Stimulated activated CD4-positive, alpha-beta T cell treated with anti-CD3 and anti-CD28 coated beads, Interleukin-1b, Interleukin-23, amount 100 ng/mL, for 1 hour (primary cell): ENCODE results near the gene MAGI1.

ENCODE experiments used
- DNase-seq, 2 donors: peaks; one replicate each; pipeline ENCODE4 v3.0.0-alpha.2; 2020; ENCODE audit warnings: low read depth in 2 of 2

MAGI1 gene

DNA sequence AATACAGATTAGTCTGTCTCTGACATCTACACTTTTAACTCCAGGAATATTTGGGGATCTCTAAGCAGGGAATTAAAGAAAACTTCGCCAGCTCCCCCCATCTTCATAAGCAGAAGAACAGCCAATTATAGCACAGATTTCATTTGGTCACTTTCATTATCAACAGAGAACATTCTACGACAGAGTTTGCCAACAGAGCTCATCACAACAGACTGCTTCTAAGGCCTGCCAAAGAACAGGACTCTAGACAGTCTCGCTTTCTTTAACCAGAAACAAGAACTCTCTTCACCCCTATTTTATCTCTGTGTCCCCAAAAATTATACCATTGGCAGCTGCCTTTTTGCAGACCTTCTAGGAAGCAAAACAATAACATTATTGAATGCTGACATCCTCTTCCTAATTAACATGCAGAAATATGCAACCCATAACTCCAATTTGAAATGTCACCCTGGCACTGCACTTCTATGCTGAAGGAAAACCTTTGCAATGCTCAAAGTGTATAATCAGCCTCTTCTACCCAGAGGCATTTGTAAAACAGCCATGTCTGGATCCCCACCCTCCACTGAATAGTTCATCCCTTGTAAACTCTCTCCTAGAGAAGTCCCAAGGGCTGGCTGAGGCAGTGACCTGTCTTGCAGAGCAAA is 552.8 kb downstream of the MAGI1 start:
- no peak for DNase-seq

DNA sequence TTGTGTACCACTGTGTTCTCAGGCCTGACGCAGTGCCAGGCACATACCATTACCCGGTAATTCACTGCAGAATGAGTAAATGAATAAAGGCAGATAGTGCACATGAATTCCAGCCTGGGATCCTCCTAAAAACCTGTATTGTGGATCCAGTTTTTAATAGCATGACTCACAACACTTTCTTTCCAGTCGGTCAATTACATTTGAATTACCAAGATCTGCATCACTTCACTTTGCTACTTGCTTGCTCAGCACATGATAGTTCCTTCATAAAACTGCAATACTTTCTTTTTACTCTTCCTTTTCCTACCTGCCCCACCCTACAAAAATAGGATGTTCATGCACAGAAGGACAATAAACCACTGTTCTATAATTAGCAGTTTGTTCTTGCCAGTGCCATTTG is 553.8 kb downstream of the MAGI1 start:
- DNase-seq, result no peak

DNA sequence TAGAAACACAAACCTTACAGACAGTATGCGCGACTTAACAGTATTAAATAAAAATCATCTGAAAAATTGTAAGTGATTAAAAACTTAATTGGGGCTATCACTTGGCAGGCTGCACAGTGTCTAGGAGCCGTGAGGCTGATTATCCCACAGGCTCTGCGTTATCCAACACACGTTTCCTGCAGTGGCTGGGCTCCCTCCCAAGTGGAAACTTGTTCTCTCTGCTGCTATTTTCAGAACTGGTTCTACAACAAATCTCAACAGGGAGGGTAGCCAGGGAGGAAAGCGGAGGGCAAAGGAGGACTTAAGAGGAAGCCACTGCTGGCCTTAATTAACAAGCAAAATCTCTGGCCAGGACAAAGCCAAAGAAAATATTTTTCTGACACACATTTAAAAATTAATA is 555.2 kb downstream of the MAGI1 start:
- no peak for DNase-seq

DNA sequence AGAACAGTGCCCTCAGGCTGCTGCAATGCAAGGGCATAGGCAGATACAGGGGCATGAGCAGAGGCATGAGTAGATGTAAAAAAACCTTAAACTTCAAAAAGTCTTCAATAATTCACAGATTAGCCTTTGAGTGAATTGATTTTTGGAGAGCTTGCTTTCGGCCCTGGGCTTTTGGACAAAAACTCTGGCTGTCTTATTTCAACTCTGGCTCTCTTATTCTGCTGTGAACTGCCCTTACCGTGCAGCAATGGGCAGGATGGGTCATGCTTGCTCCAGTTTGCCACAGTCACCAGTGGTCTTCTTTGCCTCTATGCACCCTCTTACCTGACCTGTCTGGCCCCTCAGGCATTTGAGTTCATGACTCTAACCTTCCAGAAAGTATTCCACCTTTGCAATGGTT is 555.7 kb downstream of the MAGI1 start:
- DNase-seq, result no peak

DNA sequence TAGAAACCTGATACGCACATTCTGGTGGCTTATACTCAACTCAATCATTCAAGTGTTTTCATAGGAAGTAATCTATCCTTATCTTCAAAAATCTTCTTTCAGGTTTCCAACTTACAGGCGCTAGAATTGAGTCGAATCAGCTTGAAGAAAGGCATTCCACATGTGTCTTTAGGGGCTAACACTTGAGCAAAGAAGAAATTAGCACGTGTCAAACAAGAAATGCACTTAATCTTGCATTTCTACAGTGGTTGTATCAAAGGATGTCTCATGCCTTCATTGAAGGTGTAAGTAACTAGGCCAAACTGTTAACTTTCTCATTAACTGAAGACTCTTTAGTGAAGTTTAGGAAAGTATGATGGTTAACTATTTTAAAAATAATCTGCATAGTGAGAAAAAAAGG is 557.6 kb downstream of the MAGI1 start:
- no peak for DNase-seq

DNA sequence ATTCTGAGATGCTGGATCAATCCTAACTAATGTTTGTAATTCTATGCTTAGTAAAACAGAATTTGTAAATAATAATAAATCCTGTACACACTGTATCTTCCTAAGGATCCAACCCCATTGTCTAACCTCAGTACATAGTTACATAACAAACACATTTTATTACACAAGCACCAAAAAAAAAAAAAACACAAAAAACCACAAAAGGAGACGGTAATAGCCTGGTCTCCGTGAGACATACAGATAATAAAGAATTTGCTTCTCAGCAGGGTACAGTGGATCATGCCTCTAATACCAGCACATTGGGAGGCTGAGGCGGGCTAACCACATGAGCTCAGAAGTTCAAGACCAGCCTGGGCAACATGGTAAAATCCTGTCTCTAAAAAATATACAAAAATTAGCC is 558.7 kb downstream of the MAGI1 start:
- DNase-seq, result no peak

DNA sequence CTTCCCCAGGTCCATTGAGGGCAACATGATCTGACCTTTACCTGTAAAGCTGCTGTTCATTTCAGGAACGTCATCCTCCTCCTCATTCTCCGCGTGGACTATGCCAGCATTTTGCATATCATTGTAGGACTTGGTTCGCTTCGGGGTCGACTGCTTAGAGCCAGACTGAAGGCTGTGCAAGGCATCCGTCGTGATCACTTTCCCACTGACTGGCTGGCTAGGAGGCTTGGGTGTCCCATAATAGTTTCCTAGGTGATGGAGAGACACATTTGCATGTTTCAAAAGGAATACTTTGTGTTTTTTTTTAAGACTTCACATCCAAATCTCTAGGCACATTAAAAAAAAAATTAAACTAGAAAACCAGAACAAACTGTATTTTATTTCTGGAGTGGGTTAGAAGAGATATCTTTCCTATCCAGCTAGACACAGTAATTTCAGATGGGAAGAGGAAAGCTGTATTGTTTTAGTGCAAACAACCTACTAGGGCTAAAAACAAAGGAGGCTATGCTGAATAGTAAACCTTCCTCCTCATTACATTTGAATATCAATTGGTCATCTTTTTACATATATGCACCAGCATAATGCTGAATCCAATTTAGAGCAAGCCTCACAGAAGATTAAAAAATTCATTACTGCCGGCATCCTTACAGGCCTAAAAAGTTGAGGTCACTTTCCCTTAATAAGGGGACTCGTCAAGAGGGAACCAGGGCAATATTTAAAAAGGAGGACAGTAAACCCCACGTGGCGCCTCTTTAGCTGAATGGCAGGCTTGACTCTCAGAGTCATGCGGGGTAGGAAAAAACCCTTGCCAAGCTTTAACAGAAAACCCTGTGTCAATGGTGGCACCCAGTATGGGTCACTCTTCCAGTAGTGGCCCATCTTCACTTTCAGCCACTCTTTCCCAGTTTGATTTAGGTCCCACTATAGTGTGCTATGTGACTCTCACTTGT is 559.9 kb downstream of the MAGI1 start:
- no peak for DNase-seq

DNA sequence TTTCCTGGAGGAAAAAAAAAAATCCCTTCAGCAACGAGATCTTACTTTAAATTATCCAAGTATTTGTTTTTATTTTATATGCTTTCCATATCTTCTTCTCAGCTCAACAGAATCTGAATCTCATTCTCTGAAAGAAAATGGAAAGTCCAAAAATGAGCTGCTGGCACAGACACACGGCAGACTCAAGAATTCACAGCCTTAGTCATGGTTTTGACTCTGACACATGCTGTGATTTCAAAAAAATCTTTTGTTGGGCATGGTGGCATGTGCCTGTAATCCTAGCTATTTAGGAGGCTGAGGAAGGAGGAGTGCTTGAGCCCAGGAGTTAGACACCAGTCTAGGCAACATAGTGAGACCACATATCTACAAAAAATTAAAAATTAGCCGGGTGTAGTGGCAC is 565.0 kb downstream of the MAGI1 start:
- no peak for DNase-seq

DNA sequence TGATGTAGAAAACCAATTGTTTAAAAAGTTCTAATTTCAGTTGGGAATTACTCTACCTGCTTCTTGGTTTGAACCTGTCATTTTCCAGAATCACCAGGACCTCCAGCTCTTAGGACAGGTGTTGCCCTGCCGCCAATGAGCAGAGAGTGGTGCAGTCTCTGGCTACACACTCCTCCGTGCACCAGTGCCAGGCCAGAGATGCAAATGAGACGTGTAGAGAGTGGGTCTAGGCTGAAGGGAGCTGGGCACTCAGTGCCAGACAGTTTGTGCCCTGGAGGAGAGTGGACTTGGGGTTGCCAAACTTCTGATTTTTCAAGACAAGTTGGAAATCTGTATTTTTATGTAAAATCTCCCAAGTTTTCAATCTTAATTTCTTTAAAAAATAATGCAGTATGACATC is 566.2 kb downstream of the MAGI1 start:
- DNase-seq, result no peak

DNA sequence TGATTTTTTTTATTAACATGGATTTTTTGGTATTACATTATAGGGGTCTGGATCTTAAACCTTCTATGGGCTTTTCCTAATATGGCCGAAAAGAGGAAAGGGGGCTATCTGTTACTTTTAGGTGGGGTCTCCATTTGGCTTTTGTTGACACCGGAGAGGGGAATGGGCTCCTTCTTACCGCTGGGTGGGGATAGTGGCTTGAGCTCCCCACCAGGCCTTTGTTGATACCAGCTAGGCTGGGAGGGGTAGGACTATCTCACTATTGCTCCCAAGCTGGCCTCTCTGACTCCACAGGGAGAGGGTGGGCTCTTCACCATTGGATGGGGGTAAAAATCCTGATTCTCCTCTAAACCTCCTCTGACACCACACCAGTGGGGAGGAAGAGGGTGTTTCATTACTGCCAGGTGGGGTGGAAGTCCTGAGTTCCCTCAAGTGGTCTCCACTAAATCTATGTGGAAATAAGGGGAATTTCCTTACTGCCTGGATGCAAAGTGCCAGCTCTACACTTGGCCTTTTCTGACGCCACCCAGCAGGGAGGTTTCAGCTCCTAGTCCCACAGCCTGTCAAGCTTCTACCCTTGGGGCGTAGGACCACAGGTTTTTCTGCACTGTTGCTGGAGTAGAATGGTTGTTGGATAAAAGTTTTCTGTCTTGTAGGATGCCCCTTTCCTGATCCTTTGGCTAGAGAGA is 572.3 kb downstream of the MAGI1 start:
- no peak for DNase-seq

DNA sequence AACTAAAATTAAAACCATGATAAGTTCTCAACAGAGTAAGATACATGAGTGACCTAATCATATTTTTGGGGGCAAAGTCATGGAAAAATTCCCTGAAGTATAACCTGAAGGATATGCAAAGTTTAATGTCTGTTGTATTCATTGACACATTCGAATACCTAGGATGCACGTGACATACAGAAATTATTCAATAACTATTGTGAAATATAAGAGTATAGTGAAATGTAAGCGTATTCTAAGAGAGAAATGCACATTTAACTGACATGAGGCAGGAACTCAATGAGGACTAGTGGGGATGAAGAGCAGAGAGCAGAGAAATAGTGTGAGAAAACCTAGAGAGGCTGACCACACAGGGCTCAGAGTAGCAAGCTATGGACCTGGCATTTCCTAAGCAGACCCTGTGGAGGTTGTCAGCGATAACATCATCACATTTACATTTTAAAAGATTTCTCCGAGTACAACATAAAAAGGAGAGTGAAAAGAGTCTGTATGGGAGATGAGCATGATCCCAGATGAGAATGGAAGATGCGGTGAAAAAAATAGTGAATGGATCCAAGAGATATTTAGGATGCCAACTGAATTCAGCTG is 588.8 kb downstream of the MAGI1 start:
- no peak for DNase-seq

DNA sequence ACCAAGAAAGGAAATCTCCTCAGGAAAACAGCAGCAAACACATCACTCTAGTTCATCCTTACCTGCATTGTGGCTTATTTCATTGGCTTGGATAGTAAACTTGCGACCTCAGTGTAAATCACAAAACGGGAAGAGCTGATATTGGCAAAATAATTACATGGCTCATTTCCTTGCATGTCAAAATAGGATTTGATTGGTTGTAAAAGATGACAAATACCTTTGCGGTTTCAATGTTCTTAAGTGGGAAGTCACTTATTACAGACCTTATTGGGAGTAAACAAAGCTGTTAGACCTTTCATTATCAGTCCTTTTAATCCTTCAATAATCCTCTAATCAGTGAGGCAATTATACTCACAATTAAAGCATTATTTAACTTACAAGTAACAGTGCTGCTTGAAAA is 590.6 kb downstream of the MAGI1 start:
- DNase-seq, result no peak

DNA sequence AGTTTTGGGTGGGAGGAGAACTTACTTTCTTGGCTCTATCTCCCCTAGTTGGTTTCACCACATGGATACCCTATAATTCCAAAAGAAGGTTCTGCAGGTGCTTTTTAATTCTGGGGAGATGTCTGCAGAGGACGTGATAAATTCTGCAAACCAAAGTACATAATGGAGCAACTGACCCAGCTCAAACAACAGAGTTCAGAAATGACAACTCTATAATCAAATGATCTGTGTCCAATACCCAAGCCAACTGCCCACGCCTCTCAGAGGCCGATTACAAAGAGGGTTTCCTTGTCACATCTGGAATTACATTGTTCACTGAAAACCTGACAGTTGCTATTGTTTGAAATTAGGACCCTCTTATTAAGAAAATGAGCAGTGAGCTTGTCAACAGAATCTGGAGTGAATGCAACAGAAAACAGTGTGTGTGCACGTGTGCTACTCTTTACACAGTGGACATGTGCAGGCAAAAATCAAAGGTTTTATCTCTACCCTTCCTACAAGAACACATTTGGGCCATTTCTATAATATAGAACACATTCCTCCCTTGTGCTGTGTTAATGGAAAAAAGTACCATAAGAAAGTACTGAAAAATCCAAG is 593.0 kb downstream of the MAGI1 start:
- no peak for DNase-seq

DNA sequence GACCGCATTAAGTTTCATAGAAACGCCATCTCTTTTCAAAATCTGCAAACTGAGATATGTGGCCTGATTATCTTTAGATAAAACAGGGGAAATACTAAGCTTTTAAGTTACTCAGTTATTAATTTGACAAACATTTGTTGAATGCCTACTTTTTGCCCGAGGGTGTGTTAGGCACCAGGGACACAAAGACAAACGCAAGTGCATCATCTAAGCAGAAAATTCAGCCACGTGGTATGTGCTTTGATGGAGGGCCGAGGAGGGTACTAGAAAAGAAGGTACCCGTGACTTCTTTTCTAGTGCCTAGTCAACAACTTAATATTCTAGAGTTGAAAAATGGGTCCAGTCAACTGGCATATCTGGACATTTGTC is 594.3 kb downstream of the MAGI1 start:
- DNase-seq, result no peak

DNA sequence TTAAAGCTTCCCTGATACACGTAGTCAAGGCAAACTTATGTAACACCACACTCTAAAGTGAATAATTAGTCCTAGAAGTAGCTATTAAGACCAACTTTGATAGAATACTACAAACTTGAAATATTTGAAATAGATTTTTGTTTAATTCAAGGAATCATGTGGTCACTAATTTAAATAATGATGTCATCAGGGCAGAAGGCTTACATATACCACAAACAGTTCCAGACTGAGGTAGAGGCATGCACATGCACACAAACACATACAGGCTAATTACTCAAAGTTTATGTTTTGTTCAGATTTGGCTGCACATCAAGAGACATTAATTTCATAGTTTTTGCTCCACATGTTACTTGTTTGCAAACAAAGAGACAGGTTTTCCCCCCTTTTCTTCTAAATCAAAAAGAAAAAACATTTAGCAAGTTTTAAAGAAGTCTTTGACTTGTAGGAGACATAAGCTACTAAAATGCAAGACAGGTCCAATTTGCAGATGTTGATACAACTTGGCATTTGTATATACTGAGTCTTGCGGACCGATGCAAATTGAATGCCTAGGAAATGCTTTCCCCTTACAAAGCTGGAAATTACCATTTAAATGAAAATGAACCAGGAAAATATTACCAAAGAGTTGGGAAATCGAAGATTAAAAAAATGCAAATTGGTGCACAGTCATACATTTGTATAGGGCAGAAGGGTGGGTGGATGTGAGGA is 594.8 kb downstream of the MAGI1 start:
- DNase-seq, result no peak

DNA sequence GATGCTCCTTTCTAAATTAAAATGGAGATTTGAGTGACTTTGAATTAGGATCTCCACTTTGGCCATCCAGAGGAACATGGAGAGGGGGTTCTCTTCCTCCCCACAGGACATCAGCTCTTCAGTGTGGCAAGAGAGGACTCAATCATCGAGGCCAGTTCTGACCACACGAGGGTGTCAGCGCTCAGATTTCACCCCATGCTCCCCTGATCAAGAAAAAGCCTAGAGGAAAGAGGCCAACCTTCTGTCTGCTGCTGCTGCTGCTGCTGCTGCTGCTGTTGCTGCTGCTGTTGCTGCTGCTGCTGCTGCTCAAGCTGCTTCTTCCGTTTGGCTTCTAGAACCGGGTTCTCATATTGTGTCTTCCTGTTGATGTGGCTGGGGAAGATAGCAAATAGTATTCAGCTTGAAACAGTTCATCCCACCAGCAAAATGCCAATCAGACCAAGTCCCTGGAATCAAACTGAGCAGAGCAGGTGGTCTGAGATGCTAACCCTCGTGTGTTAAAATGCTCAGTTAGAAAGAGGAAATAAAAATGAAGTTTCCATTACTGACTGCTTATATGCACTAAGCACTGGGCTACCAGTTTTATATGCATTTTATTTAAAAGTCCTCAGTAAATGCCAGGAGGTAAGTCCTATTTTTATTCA is 599.0 kb downstream of the MAGI1 start:
- DNase-seq, result no peak

DNA sequence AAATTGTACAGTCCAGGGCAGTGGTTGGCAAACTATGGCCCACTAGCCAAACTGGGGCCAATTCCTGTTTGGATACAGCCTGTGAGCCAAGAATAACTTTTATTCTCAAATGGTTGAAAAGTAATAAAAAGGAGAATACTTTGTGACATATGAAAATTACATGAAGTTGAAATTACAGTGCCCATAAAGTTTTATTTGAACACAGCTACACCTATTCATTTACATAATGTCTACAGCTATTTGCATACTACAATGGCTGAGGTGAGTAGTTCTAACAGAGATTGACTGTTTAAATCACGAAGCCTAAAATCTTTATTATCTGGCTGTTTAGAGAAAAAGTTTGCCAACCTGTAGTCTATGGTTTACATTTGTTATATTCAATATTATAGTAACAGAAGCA is 600.1 kb downstream of the MAGI1 start:
- DNase-seq, result no peak

DNA sequence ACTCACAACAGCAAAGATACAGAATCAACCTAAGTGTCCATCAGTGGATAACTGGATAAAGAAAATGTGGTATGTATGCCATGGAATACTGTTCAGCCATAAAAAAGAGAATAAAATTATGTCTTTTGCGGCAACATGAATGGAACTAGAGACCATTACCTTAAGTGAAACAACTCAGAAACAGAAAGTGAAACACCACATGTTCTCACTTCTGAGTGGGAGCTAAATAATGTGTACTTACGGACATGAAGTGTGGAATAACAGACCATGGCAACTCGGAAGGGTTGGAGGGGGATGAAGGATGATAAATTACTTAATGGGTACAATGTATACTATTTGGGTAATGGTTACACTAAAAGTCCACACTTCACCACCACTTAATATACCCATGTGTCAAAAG is 600.6 kb downstream of the MAGI1 start:
- no peak for DNase-seq

DNA sequence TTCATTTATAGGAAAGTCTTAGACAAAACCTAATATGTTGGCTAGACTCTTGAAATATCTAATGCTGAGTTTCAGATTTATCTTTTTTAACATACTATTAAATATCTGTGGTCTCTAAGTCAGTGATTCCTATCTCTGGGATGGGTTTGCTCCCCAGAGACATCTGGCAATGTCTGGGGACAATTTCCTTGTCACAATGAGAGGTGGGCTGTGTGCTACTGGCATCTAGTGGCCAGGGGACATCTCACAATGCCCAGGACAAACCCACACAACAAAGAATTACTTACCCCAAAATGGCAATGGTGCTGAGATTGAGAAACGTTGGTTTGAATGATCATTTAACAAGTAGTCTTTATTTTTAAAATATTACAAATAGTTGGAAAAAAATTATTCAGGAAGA is 602.1 kb downstream of the MAGI1 start:
- DNase-seq, result no peak

DNA sequence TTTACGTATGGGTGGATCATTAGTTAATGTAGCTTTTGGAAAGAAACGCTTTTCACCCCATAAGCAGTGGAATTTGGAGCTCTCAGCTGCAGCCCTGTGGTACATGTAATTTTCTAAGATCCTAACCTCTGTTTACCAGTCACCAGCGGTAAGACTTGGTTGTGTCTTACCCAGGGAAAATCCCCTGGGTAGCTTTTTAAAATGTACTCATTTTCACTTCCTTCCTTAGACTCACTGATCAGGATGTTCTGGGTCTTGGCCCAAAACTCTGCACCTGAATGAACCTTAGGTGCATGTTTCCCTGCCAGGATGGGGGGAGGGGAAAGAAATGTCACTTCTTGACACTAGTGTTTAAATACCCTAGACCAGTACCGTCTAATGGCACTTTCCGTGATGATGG is 605.2 kb downstream of the MAGI1 start:
- DNase-seq, result no peak
